GM21786 (cell line): ENCODE results near the gene PKD1.

Experiments
- ATAC-seq: cut with Tn5 transposase; IDR thresholded peaks from one replicate; pipeline ENCODE4 v1.9.1; 2021; ENCODE audit not compliant: unreplicated experiment

The PKD1 gene

GRCh38 chr16:2056077-2056476, 79.6 kb downstream of the PKD1 start:
- ATAC-seq, result no peak

- no peak for ATAC-seq
These were observed 81.0 kb downstream of the PKD1 start for GRCh38 chr16:2054543-2055245.

- no peak for ATAC-seq
These were observed 81.8 kb downstream of the PKD1 start for GRCh38 chr16:2053897-2054296.

GRCh38 chr16:2053211-2053610, 82.5 kb downstream of the PKD1 start:
- no peak for ATAC-seq

GRCh38 chr16:2048116-2048543, 87.6 kb downstream of the PKD1 start:
- ATAC-seq, result no peak

- peak; percentile 89 for ATAC-seq
These were observed 88.2 kb downstream of the PKD1 start, which contains the start of the genes NTHL1 and TSC2 for GRCh38 chr16:2047330-2048115. NTHL1 (minus strand) TSS chr16:2047834; CDS start chr16:2047823, 11 bp downstream. TSC2 (plus strand) TSS chr16:2047985; CDS start chr16:2048616, 631 bp downstream.

- no peak for ATAC-seq
These were observed 88.8 kb downstream of the PKD1 start for GRCh38 chr16:2046893-2047329.

- ATAC-seq, result no peak
These were observed 89.5 kb downstream of the PKD1 start for GRCh38 chr16:2045965-2046892.

- ATAC-seq, result no peak
These were observed 91.2 kb downstream of the PKD1 start for GRCh38 chr16:2044541-2044940.

GRCh38 chr16:2043667-2044451, 91.8 kb downstream of the PKD1 start:
- ATAC-seq, result no peak

GRCh38 chr16:2042986-2043666, 92.6 kb downstream of the PKD1 start:
- no peak for ATAC-seq

- ATAC-seq, result no peak
These were observed 93.3 kb downstream of the PKD1 start for GRCh38 chr16:2042171-2042985.

- ATAC-seq, result no peak
These were observed 94.7 kb downstream of the PKD1 start for GRCh38 chr16:2040787-2041522.

GRCh38 chr16:2040041-2040786, 95.5 kb downstream of the PKD1 start:
- no peak for ATAC-seq

GRCh38 chr16:2039274-2040031, 96.2 kb downstream of the PKD1 start:
- ATAC-seq, result no peak
